NCI-H2227 treated with DMSO at 0.1 percent for 48 hours (cell line): ENCODE measurements around the gene EPHB2.
A peak's percentile ranks its signal among the peaks of the same experiment; 100 is the strongest.

Experiments
- DNase-seq: peaks from one replicate; lab custom pipeline; 2025; lab: John Stamatoyannopoulos, UW

The EPHB2 gene

DNA sequence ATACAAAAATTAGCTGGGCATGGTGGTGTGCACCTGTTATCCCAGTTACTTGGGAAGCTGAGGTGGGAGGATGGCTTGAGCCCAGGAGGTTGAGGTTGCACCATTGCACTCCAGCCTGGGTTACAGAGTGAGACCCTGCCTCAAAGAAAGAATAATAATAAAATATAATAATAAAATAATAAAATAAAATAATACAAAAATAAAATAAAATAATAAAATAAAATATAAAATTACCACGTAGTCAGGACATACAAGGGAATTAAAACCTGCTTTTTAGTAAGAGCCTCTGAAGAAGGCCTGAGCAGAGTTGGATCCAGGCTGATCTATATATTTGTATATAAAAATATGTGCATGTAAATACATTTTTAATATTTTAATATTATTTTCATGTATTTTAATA lies 41.7 kb downstream of the EPHB2 start:
- DNase-seq: no peak

DNA sequence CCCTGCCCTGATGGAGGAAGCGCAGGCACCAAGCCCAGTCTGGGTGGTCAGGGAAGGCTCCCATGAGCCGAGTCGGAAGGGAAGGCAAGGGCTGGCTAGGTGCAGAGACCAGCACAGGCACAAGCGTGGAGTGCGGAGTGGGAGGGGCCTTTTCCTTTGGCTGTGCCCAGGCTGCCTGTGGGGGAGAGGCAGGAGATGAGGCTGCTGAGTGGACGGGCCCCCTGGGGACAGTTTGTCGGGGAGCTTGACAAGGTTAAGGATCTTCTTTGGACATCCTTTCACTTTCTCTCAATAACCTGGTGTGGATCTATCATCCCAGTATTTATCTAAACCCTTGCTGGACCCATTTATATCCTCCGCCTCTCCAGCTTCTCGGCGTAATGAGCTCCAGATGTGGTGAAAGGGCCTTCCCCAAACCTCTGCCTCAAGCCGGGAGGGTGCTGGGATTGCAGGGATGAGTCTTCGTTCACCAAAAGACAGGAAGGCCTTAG lies 42.9 kb downstream of the EPHB2 start:
- no peak for DNase-seq

- no peak for DNase-seq
These were observed 43.6 kb downstream of the EPHB2 start for GRCh38 chr1:22754106-22754768.

GRCh38 chr1:22754824-22755223 lies 44.2 kb downstream of the EPHB2 start:
- no peak for DNase-seq

- DNase-seq: no peak
These were observed 45.0 kb downstream of the EPHB2 start for GRCh38 chr1:22755641-22756040.

DNA sequence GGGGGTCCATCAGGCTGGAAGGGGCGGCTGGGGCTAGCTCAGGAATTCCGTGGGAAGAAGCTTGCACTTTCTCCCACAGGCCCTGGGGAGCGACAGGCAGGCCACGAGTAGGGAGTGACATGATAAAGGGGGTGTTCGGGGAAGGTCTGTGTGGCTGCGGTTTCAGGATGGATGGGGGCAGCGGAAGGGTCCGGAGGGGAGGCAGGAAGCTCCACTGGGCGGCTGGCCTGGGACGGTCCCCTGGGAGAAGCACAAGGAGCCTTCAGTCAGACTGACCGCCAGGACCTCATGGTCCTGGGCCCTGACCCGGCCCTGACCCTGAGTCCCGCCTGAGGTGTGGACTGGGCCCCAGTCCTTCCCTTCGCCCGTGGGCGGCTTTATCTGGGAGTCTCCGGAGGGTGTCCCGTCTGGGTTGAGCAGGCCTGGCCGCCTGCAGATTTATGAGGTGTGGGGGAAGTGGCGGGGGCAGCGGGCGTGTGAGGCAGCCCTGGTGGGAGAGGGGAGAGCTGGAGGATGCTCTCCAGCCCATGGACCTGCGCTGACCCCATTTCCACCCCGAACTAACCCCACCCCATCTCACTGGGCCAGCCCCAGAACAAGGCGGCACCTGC lies 45.6 kb downstream of the EPHB2 start:
- DNase-seq: no peak

DNA sequence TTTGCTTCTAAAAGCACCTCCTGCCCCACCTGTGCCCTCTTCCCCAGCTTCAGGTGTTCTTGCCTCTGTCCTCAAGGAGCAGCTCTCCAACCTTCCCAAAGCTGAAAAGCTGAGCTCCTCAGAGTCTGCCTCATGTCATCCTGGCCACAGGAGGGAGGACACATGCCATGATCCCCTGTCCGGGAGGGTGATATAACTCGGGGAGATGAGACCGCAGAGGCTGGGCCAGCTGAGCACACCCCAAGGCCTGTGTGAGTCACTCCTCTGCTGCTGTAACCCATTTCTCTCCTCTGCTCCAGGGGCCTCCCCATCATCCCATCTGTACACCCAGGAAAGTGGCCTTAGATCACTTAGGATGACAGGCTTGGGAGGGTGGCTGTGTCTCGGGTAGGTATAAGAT lies 49.8 kb downstream of the EPHB2 start:
- DNase-seq: no peak

DNA sequence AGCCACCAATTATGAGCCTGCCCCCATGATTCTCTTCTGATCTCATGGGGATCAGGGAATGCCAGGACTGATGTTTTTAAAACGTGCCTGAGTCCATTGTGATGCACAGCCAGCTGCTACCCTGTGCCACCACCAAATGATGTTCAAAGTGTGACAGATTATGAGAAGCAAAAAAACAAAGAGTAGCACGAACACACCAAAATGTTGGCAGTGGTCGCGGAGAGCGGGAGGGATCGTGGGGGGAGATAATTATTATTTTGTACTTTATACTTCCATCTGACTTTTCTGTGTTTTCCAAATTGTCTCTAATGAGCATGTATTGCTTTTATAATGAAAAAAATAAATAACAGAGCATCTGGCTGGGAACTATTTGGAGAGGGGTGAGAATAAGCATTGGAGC lies 50.5 kb downstream of the EPHB2 start:
- DNase-seq: no peak

- DNase-seq: peak; percentile 41
These were observed 51.2 kb downstream of the EPHB2 start for GRCh38 chr1:22761821-22762220.

GRCh38 chr1:22763487-22764200 lies 53.0 kb downstream of the EPHB2 start:
- DNase-seq: no peak

- DNase-seq: no peak
These were observed 57.2 kb downstream of the EPHB2 start for GRCh38 chr1:22767852-22768251.

GRCh38 chr1:22769932-22770331 lies 59.3 kb downstream of the EPHB2 start:
- DNase-seq: no peak

- DNase-seq: no peak
These were observed 61.4 kb downstream of the EPHB2 start for GRCh38 chr1:22772014-22772413.

- no peak for DNase-seq
These were observed 63.6 kb downstream of the EPHB2 start for GRCh38 chr1:22773981-22774832.

- no peak for DNase-seq
These were observed 64.2 kb downstream of the EPHB2 start for GRCh38 chr1:22774833-22775182.

GRCh38 chr1:22775478-22775877 lies 64.8 kb downstream of the EPHB2 start:
- no peak for DNase-seq

GRCh38 chr1:22776035-22776613 lies 65.5 kb downstream of the EPHB2 start:
- DNase-seq: no peak

DNA sequence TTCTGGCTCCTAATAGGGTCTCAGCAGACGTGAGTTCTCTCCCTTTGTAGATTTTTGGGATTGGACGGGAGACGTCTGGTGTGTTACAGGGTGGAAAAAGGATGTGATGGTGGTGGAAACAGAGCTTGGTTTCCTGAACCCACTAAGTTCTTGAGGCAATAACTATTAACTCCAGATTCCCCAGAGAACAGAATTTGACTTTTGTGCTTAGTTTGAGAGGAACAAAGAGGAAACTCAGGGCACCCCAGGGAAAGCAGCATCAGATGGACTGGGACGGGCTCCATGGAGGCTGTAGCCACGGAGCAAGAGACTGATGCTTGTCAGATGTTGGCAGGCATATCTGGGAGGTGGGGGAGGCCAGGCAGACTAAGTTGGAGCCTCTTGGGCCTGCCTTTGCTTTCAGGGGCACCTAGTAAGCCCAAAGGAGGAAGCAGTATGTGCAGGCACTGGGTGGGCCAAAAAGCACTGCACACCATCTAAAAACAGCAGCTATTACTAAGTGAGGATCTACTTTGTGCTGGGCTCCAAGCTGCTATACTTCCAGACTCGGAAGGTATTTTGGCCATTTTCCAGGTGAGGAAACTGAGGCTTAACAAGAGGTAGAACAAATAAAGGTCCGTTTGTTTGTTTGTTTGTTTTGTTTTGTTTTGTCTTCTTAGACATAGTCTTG lies 66.9 kb downstream of the EPHB2 start:
- DNase-seq: no peak

GRCh38 chr1:22778408-22778807 lies 67.8 kb downstream of the EPHB2 start:
- DNase-seq: no peak

GRCh38 chr1:22778862-22779520 lies 68.4 kb downstream of the EPHB2 start:
- DNase-seq: no peak

- no peak for DNase-seq
These were observed 70.1 kb downstream of the EPHB2 start for GRCh38 chr1:22780696-22781095.
